Fibroblast of villous mesenchyme (primary cell): ENCODE measurements around the gene CDH26. TPM values are rescaled to one million over a fixed set of nuclear protein-coding genes. Genes with fewer than 3 reads are reported as not detected.

Experiments used
- DNase-seq: peaks from one replicate; pipeline ENCODE4 v3.0.0-alpha.2; 2010; ENCODE audit warnings: low read depth
- H3K4me3 ChIP-seq: 2 replicates; pipeline ENCODE4 v1.5.1; 2011; ENCODE audit warnings: low read depth, mild to moderate bottlenecking, low read length
- total RNA-seq: library from RNA; depleted of rRNA; stranded (reverse); fragments of >200 nt; gene quantifications from 2 replicates; pipeline ENCODE4 v1.2.3, GENCODE V29; 2012
- TF ChIP-seq, protein P1 (sequence below): IDR thresholded peaks from 2 replicates; pipeline ENCODE4 v1.5.1; 2012; ENCODE audit warnings: low read depth, mild to moderate bottlenecking, low read length; ENCODE audit not compliant: insufficient read depth

Gene CDH26
- total RNA-seq, 1 donor = 0.86 TPM

GRCh38 chr20:60046436-60046835 lies 88.2 kb downstream of the CDH26 start:
- DNase-seq = no peak
- TF ChIP-seq, protein P1, sequence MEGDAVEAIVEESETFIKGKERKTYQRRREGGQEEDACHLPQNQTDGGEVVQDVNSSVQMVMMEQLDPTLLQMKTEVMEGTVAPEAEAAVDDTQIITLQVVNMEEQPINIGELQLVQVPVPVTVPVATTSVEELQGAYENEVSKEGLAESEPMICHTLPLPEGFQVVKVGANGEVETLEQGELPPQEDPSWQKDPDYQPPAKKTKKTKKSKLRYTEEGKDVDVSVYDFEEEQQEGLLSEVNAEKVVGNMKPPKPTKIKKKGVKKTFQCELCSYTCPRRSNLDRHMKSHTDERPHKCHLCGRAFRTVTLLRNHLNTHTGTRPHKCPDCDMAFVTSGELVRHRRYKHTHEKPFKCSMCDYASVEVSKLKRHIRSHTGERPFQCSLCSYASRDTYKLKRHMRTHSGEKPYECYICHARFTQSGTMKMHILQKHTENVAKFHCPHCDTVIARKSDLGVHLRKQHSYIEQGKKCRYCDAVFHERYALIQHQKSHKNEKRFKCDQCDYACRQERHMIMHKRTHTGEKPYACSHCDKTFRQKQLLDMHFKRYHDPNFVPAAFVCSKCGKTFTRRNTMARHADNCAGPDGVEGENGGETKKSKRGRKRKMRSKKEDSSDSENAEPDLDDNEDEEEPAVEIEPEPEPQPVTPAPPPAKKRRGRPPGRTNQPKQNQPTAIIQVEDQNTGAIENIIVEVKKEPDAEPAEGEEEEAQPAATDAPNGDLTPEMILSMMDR = no peak
- H3K4me3 ChIP-seq = no peak overlapping the region

DNA sequence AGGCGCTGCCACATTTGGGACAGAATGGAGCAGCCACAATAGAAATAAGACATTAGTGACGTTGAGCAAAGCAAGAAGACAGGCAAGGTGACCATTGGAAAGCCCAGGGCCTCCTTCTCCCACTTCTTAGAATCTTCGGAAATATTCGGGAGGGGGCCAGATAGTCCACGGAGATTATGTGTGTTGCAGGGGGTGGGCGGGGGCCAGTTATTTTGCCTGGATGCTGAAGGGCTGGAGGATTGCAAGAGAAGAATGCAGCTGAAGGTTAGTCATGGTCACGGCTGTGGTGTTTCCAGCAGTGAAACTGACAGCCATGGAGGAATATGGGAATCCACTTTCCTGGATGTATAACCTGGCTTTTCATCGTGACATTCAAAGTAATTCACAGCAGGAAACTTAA lies 88.6 kb downstream of the CDH26 start:
- TF ChIP-seq, protein P1 = no peak
- no peak overlapping the region for H3K4me3 ChIP-seq
- DNase-seq = no peak

- no peak overlapping the region for H3K4me3 ChIP-seq
- TF ChIP-seq, protein P1 = no peak
- no peak for DNase-seq
These were observed 90.7 kb downstream of the CDH26 start for GRCh38 chr20:60048634-60049521.

DNA sequence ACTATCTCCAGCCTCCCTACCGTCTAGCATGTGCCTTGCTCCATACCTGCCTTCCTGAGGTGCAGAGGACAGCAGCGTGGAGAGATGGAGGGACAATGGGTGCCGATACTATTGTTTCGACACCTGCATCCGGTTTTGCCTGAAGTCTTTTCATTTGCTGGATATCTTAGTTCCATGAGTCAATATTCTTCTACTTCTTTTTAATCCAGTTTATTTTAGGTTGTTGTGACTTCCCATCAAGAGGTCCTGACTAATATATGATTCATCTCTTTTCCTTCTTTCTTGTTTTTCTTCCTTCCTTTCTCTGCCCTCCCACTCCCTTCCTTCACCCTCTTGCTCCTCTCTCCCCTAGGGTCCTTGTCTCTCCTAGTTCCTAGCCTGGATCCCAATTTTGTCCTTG lies 91.4 kb downstream of the CDH26 start:
- no peak overlapping the region for H3K4me3 ChIP-seq
- TF ChIP-seq, protein P1 = no peak
- no peak for DNase-seq

GRCh38 chr20:60050193-60050947 lies 92.1 kb downstream of the CDH26 start:
- no peak overlapping the region for H3K4me3 ChIP-seq
- no peak for DNase-seq
- TF ChIP-seq, protein P1 = no peak

- no peak for DNase-seq
- no peak overlapping the region for H3K4me3 ChIP-seq
- TF ChIP-seq, protein P1 = no peak
These were observed 93.7 kb downstream of the CDH26 start for GRCh38 chr20:60051911-60052310.
